ELF-1 (cell line): ENCODE results near the gene EPHA4.
A peak's percentile ranks its signal among the peaks of the same experiment; 100 is the strongest.

ENCODE experiments used
- DNase-seq: peaks from one replicate; pipeline ENCODE4 v3.0.0-alpha.2; 2016; ENCODE audit warnings: low read depth, low spot score

EPHA4 gene

DNA sequence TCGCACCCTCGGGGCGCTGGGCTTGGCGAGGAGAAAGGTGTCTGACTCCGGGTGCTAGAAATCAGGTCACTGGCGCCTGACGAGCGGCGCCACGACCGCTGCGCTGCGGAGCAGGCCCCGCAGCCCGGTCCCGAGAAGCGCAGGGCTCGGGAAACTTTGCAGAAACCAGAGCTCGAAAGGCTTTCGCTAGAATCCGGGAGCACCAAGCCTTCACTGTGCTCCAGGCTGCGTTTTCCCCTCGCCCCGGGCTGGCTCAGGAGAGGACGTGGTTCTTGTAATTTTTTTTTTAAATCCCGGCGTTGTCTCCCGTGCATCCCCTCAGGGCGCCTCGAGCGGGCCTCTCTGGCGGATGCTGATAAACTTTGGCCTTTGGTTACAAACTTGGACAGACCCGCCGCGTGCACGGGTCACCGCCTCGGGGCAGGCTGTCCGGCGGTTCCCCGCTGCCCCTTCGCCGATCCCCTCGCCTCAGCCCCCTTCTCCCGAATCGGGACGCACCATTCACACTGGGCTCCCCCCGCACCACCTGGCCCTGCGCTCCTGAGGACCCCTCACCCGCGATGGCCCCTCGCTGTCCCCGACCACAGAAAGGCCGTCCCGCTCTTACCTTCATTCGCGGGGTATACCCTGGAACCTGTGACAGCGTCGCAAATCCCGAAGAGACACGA lies 419 bp downstream of the EPHA4 start:
- DNase-seq, result peak; percentile 69

DNA sequence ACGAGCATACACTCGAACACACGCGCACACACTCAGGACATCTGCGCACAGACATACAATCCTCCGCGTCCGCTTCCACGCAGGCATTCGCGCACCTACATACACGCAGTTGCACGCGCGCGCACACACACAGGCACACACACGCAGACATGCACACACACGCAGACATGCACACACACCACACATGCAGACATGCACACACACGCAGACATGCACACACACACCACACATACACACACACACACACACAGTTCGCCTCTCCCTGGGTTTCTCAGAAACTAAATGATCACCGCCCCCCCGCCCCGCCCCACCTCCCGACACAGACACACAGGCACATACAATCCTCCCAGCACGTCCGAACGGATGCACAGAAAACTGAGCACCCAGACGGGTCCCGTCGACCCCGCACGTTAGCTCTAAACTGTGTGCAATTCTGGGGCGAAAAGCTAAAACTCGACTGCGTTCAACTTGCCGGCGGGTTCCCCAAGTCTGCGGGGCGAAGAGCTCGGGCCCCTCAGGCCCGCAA lies 1.0 kb downstream of the EPHA4 start:
- DNase-seq, result no peak

DNA sequence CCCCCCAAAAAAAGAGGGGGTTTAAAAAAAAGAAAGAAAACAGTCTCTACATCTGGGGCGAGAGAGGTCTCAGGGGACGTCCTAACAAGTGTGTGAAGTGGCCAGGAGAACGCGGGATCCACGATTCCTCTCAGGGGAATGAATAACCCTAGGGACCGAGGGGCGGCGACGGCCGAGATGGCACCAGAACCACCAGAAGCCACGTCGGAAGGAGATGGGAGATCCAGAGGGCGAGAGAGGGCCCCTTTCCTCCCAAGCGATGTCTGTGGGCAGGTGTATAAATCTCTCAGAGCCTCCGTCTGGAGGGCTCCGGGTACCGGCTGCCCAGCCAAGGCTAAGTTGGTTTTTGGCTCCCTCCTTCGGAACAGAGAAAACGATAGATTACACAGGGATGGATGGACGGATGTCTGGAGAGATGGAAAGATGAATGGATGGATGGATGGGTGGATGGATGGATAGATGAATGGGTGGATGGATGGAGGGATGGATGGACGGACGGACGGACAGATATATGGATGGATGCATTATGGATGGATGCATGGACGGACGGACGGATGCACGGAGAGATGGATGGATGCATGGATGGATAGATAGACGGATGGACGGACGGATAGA lies 1.7 kb downstream of the EPHA4 start:
- peak; percentile 52 for DNase-seq

DNA sequence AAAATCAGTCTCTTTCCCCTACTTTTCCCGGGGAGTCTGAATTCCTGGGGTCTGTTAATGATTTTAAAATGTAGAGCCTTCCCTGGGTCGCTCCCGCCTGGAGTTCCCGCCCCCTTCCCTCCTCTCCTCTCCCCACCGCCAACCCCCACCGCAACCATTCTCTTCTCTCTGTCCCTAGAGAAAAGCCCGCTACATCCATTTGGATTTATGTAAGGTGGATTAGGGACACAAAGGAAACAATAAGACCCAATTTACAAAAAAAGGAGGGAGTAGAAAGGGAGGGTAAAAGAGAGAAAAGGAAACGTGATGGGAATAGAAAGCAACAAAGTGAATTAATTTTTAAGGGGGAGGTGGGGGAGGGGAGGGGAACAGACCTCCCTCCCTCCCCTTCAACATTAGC lies 2.2 kb downstream of the EPHA4 start:
- peak; percentile 16 for DNase-seq

DNA sequence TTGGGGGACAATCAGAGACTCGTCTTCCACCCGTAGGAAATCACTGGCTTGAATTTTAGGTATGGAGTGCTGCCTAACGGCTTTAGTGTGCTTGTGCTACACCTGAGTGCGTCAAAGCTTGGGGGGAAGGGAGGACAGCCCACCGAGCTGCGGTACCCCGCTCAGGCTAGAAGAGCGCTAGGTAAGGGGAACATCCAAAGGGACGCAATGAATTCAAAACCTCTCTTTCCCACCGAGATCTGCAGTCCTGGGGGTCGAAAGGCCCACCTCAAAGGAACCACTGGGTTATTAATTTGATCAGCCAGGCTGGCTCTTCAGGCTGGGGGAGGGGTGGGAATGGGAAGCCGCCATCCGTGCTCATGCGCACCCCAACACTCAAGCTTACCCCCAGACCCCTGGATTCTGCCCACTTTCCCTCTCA lies 2.7 kb downstream of the EPHA4 start:
- DNase-seq, result peak; percentile 13

DNA sequence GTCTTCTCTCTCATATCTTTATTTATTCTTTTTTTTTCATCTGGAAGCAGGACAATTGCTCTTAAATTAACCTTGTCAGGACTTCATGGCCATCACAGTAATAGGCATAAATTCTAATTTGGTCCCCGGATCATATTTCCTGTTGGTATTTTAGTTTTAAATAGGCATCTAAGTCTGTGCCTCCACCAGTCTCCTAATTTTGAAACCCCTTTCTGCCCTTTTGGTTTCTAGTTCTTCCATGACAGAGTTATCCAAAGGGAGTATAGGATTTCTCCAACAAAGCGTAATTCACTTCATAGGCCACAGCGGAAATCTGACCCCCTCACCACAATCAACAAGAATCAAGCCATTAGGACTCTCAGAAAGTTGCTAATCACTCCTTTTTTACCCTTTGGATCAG lies 3.8 kb downstream of the EPHA4 start:
- no peak for DNase-seq

DNA sequence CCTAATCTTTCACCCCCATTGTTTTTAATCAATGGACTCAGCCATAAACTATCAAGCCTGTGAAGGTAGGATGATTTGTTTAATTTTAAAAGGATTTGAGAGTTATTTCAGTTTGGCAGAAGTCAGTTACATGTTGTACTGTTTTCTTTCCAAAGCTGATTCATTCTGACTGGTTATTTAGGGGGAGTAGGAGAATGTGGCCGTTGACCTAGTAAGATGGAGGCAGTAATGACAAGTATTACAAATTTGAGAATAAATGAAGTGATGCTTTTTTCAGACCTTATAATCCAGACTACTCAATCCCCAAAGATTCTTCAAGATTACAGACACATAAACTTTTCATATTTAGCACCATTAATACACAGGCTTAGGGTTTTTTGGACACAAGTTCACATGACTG lies 4.3 kb downstream of the EPHA4 start:
- DNase-seq, result no peak

DNA sequence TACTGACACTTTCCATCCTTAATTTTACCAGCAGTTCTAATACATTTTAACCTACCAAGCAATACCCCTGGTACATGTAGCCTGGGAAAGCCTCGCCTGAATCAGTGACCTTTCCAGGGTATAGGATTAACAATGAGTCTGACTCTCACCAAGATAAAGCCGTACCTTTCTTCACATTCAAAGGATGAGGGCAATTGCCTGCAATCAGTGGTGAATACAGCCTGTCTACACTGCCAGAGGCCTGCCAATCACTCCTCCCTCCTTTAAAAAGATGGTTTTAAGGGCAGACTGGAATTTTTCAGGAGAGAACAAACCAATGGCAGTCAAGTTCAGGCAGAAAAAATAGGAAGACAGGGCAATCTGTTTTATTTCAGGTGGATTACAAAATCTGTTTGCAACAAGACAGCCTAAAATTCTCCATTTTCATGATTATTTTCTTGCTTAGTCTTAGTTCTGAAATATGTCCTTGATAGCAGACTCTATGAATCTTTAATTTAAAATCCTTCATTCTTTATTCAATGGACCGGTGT lies 4.8 kb downstream of the EPHA4 start:
- no peak for DNase-seq

DNA sequence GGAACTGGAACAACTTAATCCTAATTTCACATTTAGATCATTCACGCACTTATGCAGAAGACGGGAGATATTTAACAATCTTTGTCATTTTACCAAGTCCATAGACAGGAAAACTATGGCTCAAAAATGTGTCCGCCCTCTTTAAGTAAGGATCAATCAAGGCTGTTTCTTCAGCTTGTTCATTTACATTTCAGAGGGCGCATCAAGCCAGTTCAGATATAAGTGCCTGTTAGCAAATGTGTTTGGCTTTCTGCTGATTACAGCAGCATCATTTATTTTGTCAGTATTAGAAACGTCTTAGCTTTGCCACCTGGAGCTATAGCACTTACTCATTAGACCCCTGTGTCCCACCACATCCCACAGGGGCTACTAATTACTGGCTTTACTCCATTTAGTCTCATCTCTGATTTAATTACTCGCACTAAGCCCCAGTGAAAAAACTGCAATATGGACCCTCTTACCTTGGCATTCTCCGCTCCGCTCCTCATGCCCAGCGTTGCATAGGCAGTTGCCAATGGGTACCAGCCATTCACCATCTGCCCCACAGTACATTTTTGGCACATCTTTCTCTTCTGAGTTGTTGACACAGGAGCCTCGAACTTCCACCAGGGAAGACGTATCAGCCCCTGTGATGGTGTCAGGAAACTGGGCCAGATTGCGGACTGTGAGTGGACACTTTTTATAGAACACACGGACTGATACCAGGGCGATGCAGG lies 8.7 kb downstream of the EPHA4 start:
- no peak for DNase-seq

DNA sequence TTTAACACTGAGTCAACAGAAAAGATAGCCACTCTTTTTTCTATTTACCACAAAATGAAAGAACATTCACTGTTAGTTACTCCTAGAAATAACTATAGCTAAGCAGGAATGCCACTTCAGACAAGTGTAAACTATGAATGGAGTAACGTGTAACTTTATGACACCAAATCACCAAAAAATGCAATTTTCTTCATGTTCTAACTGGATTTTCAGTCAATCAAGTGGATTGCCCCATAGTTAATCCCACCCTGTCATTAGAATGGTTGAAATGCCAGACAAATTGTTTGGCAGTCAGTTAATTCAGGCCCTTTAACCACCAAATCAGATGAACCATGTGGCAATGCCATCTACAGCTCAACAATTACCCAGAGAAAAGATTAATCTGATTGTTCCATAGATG lies 9.9 kb downstream of the EPHA4 start:
- DNase-seq, result no peak

DNA sequence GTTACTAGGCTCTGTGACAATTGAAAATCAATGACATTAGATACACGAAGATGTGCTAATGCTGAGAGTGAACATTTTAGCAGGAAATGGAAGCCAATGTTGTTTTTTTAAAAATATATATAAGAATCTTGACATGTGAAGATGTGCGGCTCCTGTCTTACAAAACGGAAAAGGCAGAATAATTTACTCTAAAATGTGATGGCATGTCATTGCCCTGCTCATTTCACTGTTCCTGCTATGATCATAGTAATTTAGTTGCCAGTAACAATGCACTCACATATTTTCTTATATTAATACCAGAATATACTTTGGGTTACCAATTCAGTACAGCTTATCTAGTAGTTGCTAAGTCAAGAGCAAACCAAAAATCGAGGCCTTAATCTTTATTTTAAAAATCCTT lies 10.3 kb downstream of the EPHA4 start:
- DNase-seq, result no peak

DNA sequence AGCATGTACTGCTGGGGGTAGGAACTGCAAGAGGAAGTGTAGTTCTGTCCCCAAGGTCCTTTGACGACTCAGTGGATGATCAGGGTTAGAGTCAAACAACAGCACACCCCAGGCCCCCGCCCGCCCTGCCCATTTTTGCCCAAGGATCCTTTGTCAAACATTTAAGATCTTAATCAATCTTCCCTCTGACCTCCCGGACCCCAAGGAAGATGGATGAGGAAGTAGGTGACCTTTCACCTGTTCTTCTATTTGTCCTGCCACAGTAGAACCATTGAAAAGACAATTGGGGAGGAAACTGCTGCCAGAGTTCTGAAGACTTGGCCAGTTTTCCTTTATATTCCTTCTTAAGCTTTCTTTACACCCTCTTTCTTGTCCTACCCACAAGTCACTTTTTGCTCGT lies 12.1 kb downstream of the EPHA4 start:
- peak; percentile 40 for DNase-seq

DNA sequence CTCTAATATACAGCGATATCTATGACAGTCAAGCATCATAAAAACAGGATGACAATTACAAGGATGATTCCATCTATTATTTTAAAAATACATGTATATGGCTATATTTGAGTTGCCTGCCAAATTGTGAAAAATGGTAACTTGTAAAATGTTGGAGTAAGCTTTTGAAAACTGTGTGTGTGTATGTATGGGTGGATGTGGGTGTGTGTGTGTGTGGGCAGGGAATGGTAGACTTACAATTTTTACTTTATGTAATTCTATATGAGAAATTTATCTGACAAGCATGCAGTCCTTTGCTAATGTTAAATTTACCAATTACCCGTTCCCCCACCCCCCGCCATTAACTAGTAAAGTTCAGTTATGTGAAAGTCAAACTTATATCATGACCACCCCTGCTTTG lies 14.0 kb downstream of the EPHA4 start:
- no peak for DNase-seq

DNA sequence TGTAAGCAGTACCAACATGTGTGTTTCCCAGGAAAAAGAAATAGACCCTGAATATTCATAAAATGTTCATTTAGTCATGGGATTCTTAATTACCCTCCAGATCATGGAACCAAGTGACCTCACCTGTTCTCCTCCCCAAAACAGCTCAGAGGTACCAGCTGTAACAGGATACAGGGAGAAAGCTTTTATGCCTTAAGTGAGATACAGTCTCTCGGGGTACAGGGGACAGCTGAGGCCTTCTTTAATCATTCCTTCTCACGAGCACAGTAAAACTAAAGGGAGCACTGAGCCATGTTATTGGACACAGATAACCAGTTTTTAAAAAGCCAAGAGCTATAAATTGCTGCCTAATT lies 16.6 kb downstream of the EPHA4 start:
- no peak for DNase-seq

DNA sequence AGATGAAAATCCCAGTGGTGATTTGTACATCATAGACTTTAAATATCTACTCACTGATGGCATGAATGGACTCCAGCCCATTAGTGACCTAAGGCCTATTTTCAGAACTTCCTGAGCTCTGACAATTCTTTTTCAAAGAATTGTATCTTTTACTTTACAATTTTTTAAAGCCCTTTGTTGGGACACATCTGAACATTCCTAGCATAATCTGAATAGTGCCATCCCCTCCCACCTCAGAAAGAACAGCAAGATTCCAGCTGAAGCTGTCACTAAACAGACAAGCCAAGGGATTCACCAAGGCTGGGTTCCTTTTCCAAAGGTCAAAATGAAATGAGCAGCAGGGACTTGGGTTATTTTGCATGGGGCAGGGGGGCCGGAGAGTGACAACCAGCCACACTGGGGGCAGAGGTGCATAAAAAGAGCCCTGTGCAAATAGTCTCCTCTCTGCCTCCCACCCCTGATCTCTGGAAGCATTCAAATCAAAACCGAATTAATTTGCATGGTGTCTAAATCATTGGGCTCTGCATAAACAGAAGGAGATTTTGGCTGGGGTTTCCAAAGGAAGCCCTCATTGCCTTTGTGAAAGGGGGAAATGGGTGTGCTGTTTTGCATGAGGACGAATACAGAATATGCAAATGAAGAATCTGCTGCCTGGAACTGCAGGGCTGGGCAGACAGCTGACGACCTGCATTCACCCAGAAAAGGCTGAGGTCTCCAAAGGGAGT lies 17.2 kb downstream of the EPHA4 start:
- peak; percentile 50 for DNase-seq

DNA sequence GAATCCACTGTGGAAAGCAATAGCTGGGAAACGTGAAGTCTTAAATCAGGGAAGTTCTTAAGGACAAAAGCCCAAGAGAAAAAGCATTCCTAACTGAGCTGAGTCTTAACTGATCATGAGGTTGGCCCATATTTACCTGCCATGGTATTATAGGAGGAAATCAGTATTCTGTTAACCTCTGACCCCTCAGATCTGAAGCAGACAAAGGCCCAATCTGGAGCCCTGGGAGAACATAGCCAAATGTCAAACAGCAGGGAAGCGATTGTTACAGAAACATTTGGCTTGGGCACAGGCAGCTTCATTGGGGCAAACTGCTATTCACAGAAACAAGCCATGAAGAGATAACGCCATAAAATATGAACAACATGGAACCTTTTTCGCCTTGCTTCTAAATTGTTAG lies 18.8 kb downstream of the EPHA4 start:
- DNase-seq, result peak; percentile 27

DNA sequence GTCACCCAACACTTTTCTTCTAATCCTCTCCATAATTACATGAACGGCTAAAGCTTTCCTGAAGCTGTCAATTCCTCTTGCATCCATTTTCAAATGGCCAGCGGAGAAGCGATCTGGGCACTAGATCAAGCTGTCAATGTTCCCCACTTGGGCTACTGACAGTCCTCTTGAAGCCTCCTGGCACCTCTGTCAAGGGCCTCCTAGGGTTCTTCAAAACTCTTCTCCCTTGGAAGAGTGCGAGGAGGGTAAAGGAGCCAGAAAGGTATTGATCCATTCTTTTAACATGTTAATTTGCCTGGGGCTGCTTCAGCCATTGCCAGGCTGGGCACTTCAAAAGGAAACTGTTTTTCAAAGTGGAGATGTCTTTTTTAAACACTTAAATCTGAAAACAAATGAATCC lies 19.8 kb downstream of the EPHA4 start:
- peak; percentile 53 for DNase-seq

DNA sequence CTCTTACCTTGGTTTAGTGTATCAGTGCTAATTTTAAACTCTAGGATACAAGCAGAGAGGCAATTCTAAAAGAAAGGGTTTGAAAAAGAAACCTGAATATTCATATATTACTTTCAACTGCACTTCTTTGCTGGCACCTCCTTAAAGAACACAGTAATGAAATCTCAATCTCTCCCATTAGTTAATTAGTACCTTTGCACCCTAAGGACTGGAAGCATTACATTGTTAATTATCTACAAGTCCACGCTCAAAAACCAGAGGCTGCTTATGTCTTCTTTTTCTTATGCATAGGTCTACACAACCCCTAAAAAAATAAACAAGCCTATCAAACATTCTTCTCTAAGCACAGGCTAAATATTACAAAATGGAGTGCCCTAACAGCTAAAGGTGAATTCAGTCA lies 20.2 kb downstream of the EPHA4 start:
- DNase-seq, result no peak

DNA sequence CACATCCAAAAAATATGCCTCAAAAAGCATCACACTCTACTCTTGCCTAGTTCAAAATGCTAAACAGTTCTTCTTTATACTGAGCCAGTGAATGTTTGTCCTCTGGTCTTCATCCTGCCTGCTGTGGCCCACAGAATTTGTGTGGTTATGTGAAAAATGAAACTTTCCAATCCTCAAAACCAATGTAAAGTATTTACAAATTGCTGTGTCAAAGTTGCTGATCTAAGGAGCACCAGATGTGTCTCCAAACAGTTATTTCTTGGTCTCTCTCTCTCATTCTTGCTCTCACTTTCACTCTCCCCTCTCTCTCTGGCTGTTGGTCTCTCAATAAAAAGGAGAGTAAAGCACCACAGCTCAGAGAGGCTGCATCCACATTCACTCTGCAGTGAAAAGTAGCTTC lies 23.0 kb downstream of the EPHA4 start:
- DNase-seq, result no peak

DNA sequence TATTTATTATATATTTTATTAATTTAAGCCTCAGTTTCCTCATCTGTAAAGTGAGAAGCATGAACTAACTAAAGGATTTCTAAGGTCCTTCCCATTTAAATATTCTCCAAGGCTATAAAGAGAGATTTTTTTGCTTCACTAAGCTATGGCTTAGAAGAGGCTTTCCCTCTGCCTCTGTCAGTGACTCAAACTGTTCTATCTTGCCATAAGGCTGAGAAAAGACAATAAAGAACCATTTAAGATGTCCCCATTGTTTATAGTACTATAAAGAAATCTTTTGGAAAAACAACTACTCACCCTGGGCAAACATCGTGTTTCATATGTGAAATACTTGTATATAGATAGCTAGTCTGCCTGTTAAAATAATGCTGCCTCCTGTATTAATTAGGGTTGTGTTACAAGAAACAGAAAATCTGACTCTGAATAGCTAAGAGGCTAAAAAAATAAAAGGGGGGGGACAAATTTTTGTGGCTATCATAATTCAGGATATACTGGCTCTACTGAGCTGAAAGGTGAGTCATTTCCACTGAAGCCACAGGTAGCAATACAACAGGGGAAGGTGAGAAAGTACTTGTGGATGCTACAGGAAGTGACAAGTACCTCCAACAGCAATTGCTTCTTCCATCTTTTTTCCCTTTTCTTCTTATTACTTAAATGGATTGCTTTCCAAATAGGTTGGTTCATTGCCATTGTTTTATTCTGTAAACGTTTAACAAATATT lies 25.4 kb downstream of the EPHA4 start:
- no peak for DNase-seq

DNA sequence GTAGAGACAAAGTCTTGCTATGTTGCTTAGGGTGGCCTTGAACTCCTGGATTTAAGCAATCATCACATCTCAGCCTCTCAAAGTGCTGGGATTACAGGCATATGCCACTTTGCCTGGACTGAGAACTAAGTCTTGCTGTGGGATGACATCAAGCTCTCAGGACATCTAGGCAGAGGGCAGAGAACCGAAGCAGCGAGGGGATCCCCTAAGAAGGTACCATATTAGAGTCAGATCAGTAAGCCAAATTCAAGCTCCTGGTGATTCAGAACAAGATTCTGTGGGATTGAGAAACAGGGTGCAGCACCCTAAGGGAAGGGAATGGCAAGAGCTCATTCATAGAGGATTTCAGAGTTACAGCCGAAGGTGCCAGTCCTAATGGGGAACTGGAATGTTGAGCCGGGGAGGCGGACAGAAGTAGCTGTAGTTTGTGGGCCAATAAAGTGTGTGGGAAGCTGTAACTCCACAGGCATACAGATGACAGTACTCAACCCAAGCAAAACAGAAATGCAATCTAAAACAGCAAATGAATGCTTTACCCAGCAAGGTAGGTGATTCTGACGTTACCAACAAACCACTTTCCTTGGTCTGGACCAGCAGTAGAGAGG lies 30.9 kb downstream of the EPHA4 start:
- DNase-seq, result no peak
